ENCODE data around the gene PPM1F.
"Not testable (repeated sequence)": the region's sequence is repeated elsewhere in the genome, so short reads cannot be mapped to it uniquely, and the experiment has no call there.

Gene PPM1F

DNA sequence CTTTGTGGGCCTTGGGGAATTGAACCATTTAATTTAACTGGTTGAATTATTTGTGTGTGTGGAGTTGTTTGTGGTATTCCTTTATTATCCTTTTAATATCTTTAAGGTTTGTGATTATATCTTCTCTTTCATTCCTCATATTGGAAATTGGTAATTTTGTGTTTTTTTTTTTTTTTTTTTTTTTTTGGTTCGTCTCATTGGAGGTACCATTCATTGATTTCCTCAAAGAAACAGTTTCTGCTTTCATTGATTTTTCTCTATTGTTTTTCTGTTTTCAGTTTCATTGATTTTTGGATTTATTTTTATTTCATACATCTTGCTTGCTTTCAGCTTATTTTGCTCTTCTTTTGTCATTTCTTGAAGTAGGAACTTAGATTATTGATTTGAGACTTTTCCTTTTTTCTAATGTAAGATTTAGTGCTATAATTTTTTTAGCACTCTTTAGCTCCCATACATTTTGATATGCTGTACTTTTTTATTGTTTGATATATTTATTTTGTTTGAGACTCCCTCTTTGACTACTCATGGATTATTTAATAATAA lies 54.2 kb downstream of the PPM1F start:
- DNase-seq (ENCODE audit: low spot score): no peak
- TF ChIP-seq, protein P1, sequence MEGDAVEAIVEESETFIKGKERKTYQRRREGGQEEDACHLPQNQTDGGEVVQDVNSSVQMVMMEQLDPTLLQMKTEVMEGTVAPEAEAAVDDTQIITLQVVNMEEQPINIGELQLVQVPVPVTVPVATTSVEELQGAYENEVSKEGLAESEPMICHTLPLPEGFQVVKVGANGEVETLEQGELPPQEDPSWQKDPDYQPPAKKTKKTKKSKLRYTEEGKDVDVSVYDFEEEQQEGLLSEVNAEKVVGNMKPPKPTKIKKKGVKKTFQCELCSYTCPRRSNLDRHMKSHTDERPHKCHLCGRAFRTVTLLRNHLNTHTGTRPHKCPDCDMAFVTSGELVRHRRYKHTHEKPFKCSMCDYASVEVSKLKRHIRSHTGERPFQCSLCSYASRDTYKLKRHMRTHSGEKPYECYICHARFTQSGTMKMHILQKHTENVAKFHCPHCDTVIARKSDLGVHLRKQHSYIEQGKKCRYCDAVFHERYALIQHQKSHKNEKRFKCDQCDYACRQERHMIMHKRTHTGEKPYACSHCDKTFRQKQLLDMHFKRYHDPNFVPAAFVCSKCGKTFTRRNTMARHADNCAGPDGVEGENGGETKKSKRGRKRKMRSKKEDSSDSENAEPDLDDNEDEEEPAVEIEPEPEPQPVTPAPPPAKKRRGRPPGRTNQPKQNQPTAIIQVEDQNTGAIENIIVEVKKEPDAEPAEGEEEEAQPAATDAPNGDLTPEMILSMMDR (IDR thresholded peaks at IDR 0.05; ENCODE audit: borderline replicate concordance, control extremely low read depth, extremely low read depth, insufficient read depth, missing control alignments): no peak
- in situ Hi-C loops (cut with MboI; ENCODE audit: low sequenced_read_pairs, unreplicated experiment): no loop called here

DNA sequence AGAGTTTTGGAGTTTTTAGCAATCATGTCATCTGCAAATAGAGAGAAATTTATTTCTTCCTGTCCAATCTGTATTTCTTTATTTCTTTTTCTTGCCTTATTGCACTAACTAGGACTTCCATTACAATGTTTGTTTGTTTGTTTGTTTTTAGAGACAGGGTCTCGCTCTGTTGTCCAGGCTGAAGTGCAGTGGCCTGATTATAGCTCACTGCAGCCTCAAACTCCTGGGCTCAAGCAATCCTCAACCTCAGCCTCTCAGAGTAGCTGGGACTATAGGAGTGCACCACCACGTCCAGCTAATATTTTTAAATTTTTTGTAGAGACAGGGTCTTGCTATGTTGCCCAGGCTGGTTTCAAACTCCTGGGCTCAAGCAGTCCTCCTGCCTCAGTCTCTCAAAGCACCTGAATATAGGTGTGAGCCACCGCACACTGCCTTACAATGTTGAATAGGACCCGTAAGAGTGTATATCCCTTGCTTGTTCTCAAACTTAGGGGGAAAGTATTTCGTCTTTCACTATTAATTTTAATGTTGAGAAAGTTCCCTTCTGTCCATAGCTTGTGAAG lies 55.6 kb downstream of the PPM1F start:
- TF ChIP-seq, protein P1 (IDR thresholded peaks at IDR 0.05; ENCODE audit: borderline replicate concordance, control extremely low read depth, extremely low read depth, insufficient read depth, missing control alignments): no peak

DNA sequence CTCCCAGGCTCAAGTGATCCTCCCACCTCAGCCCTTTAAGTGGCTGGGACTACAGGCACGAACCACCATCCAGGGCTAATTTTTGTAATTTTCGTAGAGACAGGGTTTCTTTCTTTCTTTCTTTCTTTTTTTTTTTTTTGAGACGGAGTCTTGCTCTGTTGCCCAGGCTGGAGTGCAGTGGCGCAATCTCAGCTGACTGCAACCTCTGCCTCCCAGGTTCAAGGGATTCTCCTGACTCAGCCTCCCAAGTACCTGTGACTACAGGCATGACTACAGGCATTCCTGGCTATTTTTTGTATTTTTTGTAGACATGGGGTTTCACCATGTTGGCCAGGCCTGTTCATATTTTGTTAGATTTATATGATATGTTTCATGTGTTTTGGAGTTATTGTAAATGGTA lies 56.4 kb downstream of the PPM1F start:
- in situ Hi-C loops (cut with MboI; ENCODE audit: low sequenced_read_pairs, unreplicated experiment); DNase-seq (ENCODE audit: low spot score): not testable (repeated sequence)

More for the DNA sequence above, 55.6 kb downstream of the PPM1F start:
- in situ Hi-C loops (cut with MboI; ENCODE audit: low sequenced_read_pairs, unreplicated experiment): no loop called here
- DNase-seq (ENCODE audit: low spot score): no peak

DNA sequence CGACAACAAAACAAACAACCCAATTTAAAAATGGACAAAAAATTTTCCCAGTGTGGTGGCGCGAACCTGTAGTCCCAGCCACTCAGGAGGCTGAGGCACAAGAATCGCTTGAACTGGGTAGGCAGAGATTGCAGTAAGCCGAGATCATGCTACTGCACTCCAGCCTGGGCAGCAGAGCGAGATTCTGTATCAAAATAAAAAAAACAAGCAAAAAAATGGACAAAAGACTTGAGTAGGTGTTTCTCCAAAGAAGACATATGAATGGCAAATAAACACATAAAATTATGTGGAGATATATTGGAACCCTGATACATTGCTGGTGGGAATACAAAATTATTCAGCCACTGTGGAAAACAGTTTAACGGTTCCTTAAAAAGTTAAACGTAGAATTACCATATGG lies 57.8 kb downstream of the PPM1F start:
- TF ChIP-seq, protein P1 (IDR thresholded peaks at IDR 0.05; ENCODE audit: borderline replicate concordance, control extremely low read depth, extremely low read depth, insufficient read depth, missing control alignments): no peak
- no peak for DNase-seq (ENCODE audit: low spot score)
- in situ Hi-C loops (cut with MboI; ENCODE audit: low sequenced_read_pairs, unreplicated experiment): no loop called here

DNA sequence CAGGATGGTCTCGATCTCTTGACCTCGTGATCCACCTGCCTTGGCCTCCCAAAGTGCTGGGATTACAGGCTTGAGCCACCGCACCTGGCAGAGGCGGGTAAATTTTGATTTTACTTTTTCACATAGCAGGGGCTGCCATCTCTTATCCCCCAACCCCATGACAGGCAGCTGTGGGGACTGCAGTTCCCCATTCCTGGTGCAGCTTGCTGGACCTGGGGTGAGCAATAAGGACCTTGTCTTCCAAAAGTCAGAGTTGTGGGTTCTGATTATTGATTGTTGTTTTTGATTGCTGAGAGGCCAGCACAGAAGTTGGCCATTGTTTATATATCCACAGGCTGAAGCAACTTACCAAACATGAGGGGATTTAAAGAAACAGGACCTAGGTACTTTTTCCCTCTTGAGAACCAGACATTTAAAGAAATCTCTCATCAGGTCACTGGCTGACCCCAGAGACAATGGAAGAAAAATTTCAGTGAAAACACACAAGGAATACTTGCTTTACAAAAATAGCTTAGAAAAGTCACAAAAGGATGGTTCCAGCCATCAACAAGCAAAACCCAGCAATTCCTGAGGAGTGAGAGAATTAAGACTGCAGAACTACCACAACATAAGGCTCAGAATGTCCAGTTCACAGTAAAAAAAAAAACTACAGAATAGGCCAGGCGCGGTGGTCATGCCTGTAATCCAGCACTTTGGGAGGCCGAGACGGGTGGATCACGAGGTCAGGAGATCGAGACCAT lies 63.2 kb downstream of the PPM1F start:
- in situ Hi-C loops (cut with MboI; ENCODE audit: low sequenced_read_pairs, unreplicated experiment): no loop called here
- no peak for DNase-seq (ENCODE audit: low spot score)
- TF ChIP-seq, protein P1 (IDR thresholded peaks at IDR 0.05; ENCODE audit: borderline replicate concordance, control extremely low read depth, extremely low read depth, insufficient read depth, missing control alignments): no peak

DNA sequence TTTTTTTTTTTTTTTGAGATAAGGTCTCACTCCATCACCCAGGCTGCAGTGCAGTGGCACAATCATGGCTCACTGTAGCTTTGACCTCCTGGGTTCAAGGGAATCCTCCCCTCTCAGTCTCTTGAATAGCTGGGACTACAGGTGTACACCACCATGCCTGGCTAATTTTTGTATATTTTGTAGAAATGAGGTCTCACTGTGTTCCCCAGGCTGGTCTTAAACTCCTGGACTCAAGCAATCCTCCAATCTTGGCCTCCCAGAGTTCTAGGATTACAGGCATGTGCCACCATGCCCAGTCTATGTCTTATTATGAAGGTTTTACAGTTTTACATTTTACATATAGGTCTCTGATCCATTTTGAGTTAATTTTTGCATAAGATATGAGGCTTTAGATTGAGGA lies 64.8 kb downstream of the PPM1F start:
- TF ChIP-seq, protein P1 (IDR thresholded peaks at IDR 0.05; ENCODE audit: borderline replicate concordance, control extremely low read depth, extremely low read depth, insufficient read depth, missing control alignments): no peak
- no peak for DNase-seq (ENCODE audit: low spot score)
- in situ Hi-C loops (cut with MboI; ENCODE audit: low sequenced_read_pairs, unreplicated experiment): no loop called here

DNA sequence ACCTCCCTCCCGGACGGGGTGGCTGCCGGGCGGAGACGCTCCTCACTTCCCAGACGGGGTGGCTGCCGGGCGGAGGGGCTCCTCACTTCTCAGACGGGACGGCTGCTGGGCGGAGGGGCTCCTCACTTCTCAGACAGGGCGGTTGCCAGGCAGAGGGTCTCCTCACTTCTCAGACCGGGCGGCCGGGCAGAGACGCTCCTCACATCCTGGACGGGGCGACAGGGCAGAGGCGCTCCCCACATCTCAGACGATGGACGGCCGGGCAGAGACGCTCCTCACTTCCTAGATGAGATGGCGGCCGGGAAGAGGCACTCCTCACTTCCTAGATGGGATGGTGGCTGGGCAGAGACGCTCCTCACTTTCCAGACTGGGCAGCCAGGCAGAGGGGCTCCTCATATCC lies 68.7 kb downstream of the PPM1F start:
- DNase-seq (ENCODE audit: low spot score); in situ Hi-C loops (cut with MboI; ENCODE audit: low sequenced_read_pairs, unreplicated experiment): not testable (repeated sequence)

DNA sequence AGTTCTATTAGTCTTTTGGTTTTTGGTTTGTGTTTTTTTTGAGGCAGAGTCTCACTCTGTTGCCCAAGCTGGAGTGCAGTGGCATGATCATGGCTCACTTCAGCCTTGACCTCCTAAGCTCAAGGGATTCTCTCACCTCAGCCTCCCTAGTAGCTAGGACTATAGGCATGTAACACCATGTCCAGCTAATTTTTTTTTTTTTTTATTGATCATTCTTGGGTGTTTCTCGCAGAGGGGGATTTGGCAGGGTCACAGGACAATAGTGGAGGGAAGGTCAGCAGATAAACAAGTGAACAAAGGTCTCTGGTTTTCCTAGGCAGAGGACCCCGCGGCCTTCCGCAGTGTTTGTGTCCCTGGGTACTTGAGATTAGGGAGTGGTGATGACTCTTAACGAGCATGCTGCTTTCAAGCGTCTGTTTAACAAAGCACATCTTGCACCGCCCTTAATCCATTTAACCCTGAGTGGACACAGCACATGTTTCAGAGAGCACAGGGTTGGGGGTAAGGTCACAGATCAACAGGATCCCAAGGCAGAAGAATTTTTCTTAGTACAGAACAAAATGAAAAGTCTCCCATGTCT lies 69.8 kb downstream of the PPM1F start:
- in situ Hi-C loops (cut with MboI; ENCODE audit: low sequenced_read_pairs, unreplicated experiment); DNase-seq (ENCODE audit: low spot score): not testable (repeated sequence)
